MCF 10A (cell line): ENCODE results near the gene ATP6V1B1. TPM values are rescaled to one million over a fixed set of nuclear protein-coding genes. Genes with fewer than 3 reads are reported as not detected.
A peak's percentile ranks its signal among the peaks of the same experiment; 100 is the strongest.

ENCODE experiments used
- Bru-seq: library from RNA; stranded (reverse); fragments of 400-500 nt; gene quantifications from one replicate; lab custom pipeline; 2021; lab: Mats Ljungman, UMichigan
- BruChase-seq, 2 experiments: library from RNA; stranded (reverse); fragments of 400-500 nt; gene quantifications; one replicate each; lab custom pipeline; 2021; lab: Mats Ljungman, UMichigan
- BruUV-seq: library from RNA; stranded (reverse); fragments of 400-500 nt; replicated peaks from 2 replicates; lab custom pipeline; 2021; lab: Mats Ljungman, UMichigan
- CTCF ChIA-PET: fragments of 300-600 bp; sonication (Branson Sonifier 250); formaldehyde crosslinking; extraction: SDS; loops from one replicate; lab custom pipeline; 2021; ENCODE audit warnings: antibody characterized with exemption, inconsistent platforms; lab: Yijun Ruan, JAX
- POLR2A ChIA-PET: fragments of 300-600, 350-650 bp; sonication (Branson Sonifier 250); formaldehyde crosslinking; extraction: SDS; loops from one replicate; lab custom pipeline; 2020; ENCODE audit warnings: antibody characterized with exemption, inconsistent platforms; lab: Yijun Ruan, JAX
- DNase-seq: peaks from one replicate; pipeline ENCODE4 v3.0.0-alpha.2; 2018; ENCODE audit not compliant: unreplicated experiment
- H3K27ac Mint-ChIP-seq: one replicate; pipeline ENCODE4 v1.8.0; 2022; ENCODE audit warnings: mild to moderate bottlenecking, low read depth, mixed read lengths; ENCODE audit not compliant: unreplicated experiment
- H3K27me3 Mint-ChIP-seq: one replicate; pipeline ENCODE4 v1.8.0; 2022; ENCODE audit warnings: mixed read lengths; ENCODE audit not compliant: insufficient read depth, unreplicated experiment
- H3K36me3 Mint-ChIP-seq: one replicate; pipeline ENCODE4 v1.8.0; 2022; ENCODE audit warnings: mild to moderate bottlenecking, moderate library complexity, mixed read lengths; ENCODE audit not compliant: insufficient read depth, unreplicated experiment
- H3K4me1 Mint-ChIP-seq: one replicate; pipeline ENCODE4 v1.8.0; 2022; ENCODE audit warnings: mixed read lengths; ENCODE audit not compliant: insufficient read depth, unreplicated experiment
- H3K4me3 Mint-ChIP-seq: one replicate; pipeline ENCODE4 v1.8.0; 2022; ENCODE audit warnings: mild to moderate bottlenecking, moderate library complexity, mixed read lengths; ENCODE audit not compliant: unreplicated experiment
- H3K9me3 Mint-ChIP-seq: one replicate; pipeline ENCODE4 v1.8.0; 2022; ENCODE audit warnings: mixed read lengths; ENCODE audit not compliant: unreplicated experiment
- intact Hi-C: fragments of 100-400 bp; cut with micrococcal nuclease; formaldehyde crosslinking; loops from 2 replicates; pipeline ENCODE4 v1.14.1; 2022
- long read RNA-seq: library from polyadenylated mRNA; stranded (forward); transcript quantifications from one replicate; pipeline ENCODE4 v2.0.0, GENCODE V29; 2022
- total RNA-seq: library from RNA; stranded (reverse); gene quantifications from 2 replicates; pipeline ENCODE4 v1.2.3, GENCODE V29; 2022
- TF ChIP-seq, protein P1 (sequence below): fragments of 200-600 bp; IDR thresholded peaks from one replicate; pipeline ENCODE4 v1.8.0; 2022; ENCODE audit warnings: antibody characterized with exemption, mild to moderate bottlenecking; ENCODE audit not compliant: unreplicated experiment

Gene ATP6V1B1
- total RNA-seq (not detected in 2 replicates), Bru-seq, nascent RNA (not detected), BruChase-seq, experiment 1, labeled RNA remaining after a 6-hour chase (not detected), BruChase-seq, experiment 2, labeled RNA remaining after a 2-hour chase (percentile 4 among the genes with signal in this experiment)
- long read RNA-seq: 0 reads

GRCh38 chr2:70935468-70936164, at the start of gene ATP6V1B1:
ATP6V1B1 (plus strand) TSS chr2:70935900; CDS start chr2:70935955, 55 bp downstream.
- Mint-ChIP-seq H3K4me3 (no peak within 1 kb of the TSS), H3K4me1 (peaks cover 6% of the 10 kb centered on the region), H3K9me3 (no peaks in the 10 kb centered on the region), H3K36me3 (peaks cover 6% of the 10 kb centered on the region), H3K27me3 (peaks cover 16% of the 10 kb centered on the region), H3K27ac (no peak within 1 kb of the TSS)
- peak; percentile 42 for DNase-seq
- intact Hi-C loops: no loop called here
- BruUV-seq: no TSS peak
- TF ChIP-seq, protein P1, sequence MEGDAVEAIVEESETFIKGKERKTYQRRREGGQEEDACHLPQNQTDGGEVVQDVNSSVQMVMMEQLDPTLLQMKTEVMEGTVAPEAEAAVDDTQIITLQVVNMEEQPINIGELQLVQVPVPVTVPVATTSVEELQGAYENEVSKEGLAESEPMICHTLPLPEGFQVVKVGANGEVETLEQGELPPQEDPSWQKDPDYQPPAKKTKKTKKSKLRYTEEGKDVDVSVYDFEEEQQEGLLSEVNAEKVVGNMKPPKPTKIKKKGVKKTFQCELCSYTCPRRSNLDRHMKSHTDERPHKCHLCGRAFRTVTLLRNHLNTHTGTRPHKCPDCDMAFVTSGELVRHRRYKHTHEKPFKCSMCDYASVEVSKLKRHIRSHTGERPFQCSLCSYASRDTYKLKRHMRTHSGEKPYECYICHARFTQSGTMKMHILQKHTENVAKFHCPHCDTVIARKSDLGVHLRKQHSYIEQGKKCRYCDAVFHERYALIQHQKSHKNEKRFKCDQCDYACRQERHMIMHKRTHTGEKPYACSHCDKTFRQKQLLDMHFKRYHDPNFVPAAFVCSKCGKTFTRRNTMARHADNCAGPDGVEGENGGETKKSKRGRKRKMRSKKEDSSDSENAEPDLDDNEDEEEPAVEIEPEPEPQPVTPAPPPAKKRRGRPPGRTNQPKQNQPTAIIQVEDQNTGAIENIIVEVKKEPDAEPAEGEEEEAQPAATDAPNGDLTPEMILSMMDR: no peak
- ChIA-PET POLR2A (interaction anchor here (0.6 kb wide), 2 partner anchors 122 to 133 kb away, joined by 3 read pairs; partner anchors contain the start of gene NAGK), CTCF (interaction anchor here (1.3 to 5.3 kb wide), 3 partner anchors 11 to 64 kb away, joined by 3 to 44 read pairs (median 8); no protein-coding TSS in a partner anchor)

DNA sequence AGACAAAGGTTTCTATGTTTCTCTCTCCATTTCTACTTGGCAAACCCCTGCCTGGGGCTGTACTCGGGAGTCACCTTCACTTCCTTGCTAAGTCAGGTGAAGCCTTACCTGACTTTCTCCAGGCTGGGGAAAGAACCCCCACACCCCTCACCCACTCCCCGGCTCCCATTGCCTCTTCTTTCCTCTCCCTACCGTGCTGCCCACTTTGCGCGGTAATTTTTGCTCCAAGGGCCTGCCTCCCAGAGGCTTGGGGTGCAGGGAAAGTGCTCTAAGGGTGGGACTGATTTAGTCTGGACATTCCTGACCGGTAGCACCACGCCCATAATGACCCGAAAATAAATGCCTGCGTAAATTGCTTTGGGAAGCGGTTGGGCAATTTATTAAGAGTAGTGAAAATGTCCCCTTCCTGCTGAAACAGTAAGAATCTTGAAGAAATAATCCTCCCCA, 49.1 kb upstream of the ATP6V1B1 start:
- ChIA-PET POLR2A (no interaction called here), CTCF (no interaction called here)
- no peak for DNase-seq
- Mint-ChIP-seq H3K27me3 (peaks cover 67% of the 10 kb centered on the region), H3K4me3 (no peak overlapping the region), H3K9me3 (no peaks in the 10 kb centered on the region), H3K4me1 (no peaks in the 10 kb centered on the region), H3K36me3 (no peaks in the 10 kb centered on the region), H3K27ac (no peak overlapping the region)
- TF ChIP-seq, protein P1: no peak
- intact Hi-C loops: no loop called here
- BruUV-seq: no TSS peak

GRCh38 chr2:70887208-70887549, 48.5 kb upstream of the ATP6V1B1 start:
- no peak for DNase-seq
- no TSS peak for BruUV-seq
- POLR2A ChIA-PET: no interaction called here
- peaks cover 67% of the 10 kb centered on the region for H3K27me3 Mint-ChIP-seq
- no peak overlapping the region for H3K4me3 Mint-ChIP-seq
- no peaks in the 10 kb centered on the region for H3K36me3 Mint-ChIP-seq
- no peaks in the 10 kb centered on the region for H3K9me3 Mint-ChIP-seq
- H3K27ac Mint-ChIP-seq: no peak overlapping the region
- intact Hi-C loops: no loop called here
- TF ChIP-seq, protein P1: no peak
- no peaks in the 10 kb centered on the region for H3K4me1 Mint-ChIP-seq
- CTCF ChIA-PET: no interaction called here

DNA sequence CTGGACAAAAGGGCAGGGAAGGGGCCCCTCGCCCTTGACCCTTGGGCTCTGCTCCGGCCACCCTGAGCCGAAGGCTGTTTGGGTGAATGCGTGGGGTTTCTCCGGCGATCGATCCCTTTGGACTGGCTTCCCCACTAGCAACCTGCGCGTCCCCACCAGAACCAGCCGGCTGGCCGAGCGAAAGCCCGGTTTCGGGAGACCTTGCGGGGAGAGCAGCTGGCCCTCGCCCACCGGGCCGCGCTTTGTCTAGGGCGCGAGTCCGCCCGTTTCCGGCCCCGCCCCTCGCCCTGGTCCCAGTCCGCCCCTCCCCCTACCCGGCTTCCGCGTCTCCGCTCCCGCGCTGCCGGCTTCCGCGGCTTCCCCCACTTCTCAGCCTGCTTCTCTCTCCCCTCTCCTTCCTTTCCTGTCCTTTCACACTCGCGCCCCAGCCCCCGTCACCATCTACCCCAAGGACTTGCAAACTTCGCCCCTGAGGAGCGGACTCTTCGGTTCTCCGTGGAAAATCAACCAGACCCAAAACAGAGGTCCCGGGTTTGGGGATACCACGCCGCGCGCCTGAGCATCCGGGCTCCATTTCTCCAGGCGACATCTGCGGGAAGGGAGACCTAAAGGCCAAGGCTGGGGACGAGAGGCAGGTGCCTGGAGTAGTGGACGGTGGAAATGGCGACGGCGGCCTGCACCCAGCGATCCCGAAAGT, 48.0 kb upstream of the ATP6V1B1 start:
- TF ChIP-seq, protein P1: no peak
- DNase-seq: no peak
- Mint-ChIP-seq H3K4me3 (no peak overlapping the region), H3K9me3 (no peaks in the 10 kb centered on the region), H3K36me3 (no peaks in the 10 kb centered on the region), H3K4me1 (no peaks in the 10 kb centered on the region), H3K27me3 (peaks cover 66% of the 10 kb centered on the region), H3K27ac (no peak overlapping the region)
- no TSS peak for BruUV-seq
- intact Hi-C loops: no loop called here
- ChIA-PET CTCF (no interaction called here), POLR2A (interaction anchor here (0.6 kb wide), 1 partner anchor 61 kb away, joined by 3 read pairs; no protein-coding TSS in a partner anchor)
